Gastrocnemius medialis (tissue), 4 donors: ENCODE data around the gene SHC4. TPM values are rescaled to one million over a fixed set of nuclear protein-coding genes. Genes with fewer than 3 reads are reported as not detected.

ENCODE experiments used
- ATAC-seq, 2 donors: fragments of 150-250 bp; one replicate each; pipeline ENCODE4 v1.9.1; 2016
- DNase-seq, 2 donors: peaks; one replicate each; pipeline ENCODE4 v3.0.0-alpha.2; 2019
- H3K27ac ChIP-seq, 4 donors: fragments of 200-600 bp; sonication (generic); 1 replicate in 1 of 4; 2 replicates in 3 of 4; pipeline ENCODE4 v1.5.1; 2016 to 2018; ENCODE audit warnings: mild to moderate bottlenecking in 2 of 4, moderate library complexity in 1 of 4
- H3K27me3 ChIP-seq, 3 donors: fragments of 200-600 bp; sonication (generic) in 2 of 3; 1 replicate in 1 of 3; 2 replicates in 2 of 3; pipeline versions ENCODE4 v1.5.1 to v1.6.0; 2016 to 2019; ENCODE audit warnings: mild to moderate bottlenecking in 1 of 3, moderate library complexity in 1 of 3
- H3K36me3 ChIP-seq, 2 donors: fragments of 200-600 bp; sonication (generic) in 1 of 2; one replicate each; pipeline ENCODE4 v1.5.1; 2017 to 2018
- H3K4me1 ChIP-seq, 2 donors: fragments of 200-600 bp; sonication (generic) in 1 of 2; one replicate each; pipeline ENCODE4 v1.5.1; 2016 to 2017; ENCODE audit warnings: mild to moderate bottlenecking in 2 of 2
- H3K4me3 ChIP-seq, 4 donors: fragments of 200-600 bp; sonication (generic) in 3 of 4; 1 replicate in 1 of 4; 2 replicates in 3 of 4; pipeline ENCODE4 v1.5.1; 2016 to 2019; ENCODE audit warnings: mild to moderate bottlenecking in 2 of 4
- H3K9me3 ChIP-seq, 3 donors: fragments of 200-600 bp; sonication (generic) in 2 of 3; 1 replicate in 1 of 3; 2 replicates in 2 of 3; pipeline ENCODE4 v1.5.1; 2016 to 2019
- CTCF ChIP-seq, 5 experiments: fragments of 450-650 bp in 3 of 5; fragments of 200-600 bp in 2 of 5; sonication (generic) in 2 of 5; IDR thresholded peaks in 4 of 5; conservative IDR thresholded peaks in 1 of 5; 1 replicate in 4 of 5; 2 replicates in 1 of 5; pipeline ENCODE4 v1.5.1; 2016 to 2019; ENCODE audit warnings: antibody characterized with exemption in 5 of 5, mild to moderate bottlenecking in 3 of 5, moderate library complexity in 3 of 5
- POLR2A ChIP-seq, 2 donors: fragments of 450-650 bp; IDR thresholded peaks; one replicate each; pipeline ENCODE4 v1.6.1; 2017; ENCODE audit warnings: antibody characterized with exemption in 2 of 2, mild to moderate bottlenecking in 2 of 2, moderate library complexity in 2 of 2
- in situ Hi-C, 4 donors: fragments of 200-750 bp; cut with MboI; loops; one replicate each; pipeline versions ENCODE4 v1.15.0 to v1.8.0; 2017; ENCODE audit warnings: low sequenced_read_pairs in 4 of 4
- intact Hi-C: fragments of 100-400 bp; cut with DNase I; formaldehyde crosslinking; loops from one replicate; pipeline ENCODE4 v1.15.1; 2023; ENCODE audit warnings: low total_unique reads
- total RNA-seq, 4 donors: library from RNA; depleted of rRNA; stranded (reverse); fragments of >200 nt; gene quantifications; one replicate each; pipeline versions ENCODE4 v1.1.0 to v1.2.3, GENCODE V29; 2016

SHC4 gene
- total RNA-seq, 4 donors from 2014 or later: 0.29 to 0.39 TPM; not detected in 2

GRCh38 chr15:48898032-48898431 lies 65.7 kb downstream of the SHC4 start:
- H3K4me1 ChIP-seq: peaks cover 0 to 8% of the 10 kb centered on the region in 2 donors
- no peak overlapping the region for H3K27ac ChIP-seq
- in situ Hi-C loops: no loop called here
- H3K9me3 ChIP-seq: no peaks in the 10 kb centered on the region
- ATAC-seq (no peak), DNase-seq (no peak)
- TF ChIP-seq POLR2A (IDR thresholded peaks at IDR 0.05) (no peak), CTCF (IDR thresholded peaks at IDR 0.05 in 4 of 5, conservative IDR thresholded peaks at IDR 0.05 in 1 of 5) (no peak)
- H3K4me3 ChIP-seq: no peak overlapping the region
- intact Hi-C loops: no loop called here
- H3K36me3 ChIP-seq: no peaks in the 10 kb centered on the region
- peaks cover 0 to 12% (median 3%) of the 10 kb centered on the region in 3 donors for H3K27me3 ChIP-seq

GRCh38 chr15:48896869-48897814 lies 66.6 kb downstream of the SHC4 start:
- Histone ChIP-seq H3K9me3 (no peaks in the 10 kb centered on the region), H3K4me3 (peak overlapping the region; percentile 8 to 13 (median 12)), H3K4me1 (peaks cover 0 to 8% of the 10 kb centered on the region in 2 donors), H3K36me3 (no peaks in the 10 kb centered on the region), H3K27me3 (peaks cover 0 to 12% (median 3%) of the 10 kb centered on the region in 3 donors), H3K27ac (peak overlapping the region in 3 of 4 donors; percentile 7 to 47 (median 23))
- in situ Hi-C loops (no loop called here), intact Hi-C loops (no loop called here)
- DNase-seq: no peak
- TF ChIP-seq CTCF (IDR thresholded peaks at IDR 0.05 in 4 of 5, conservative IDR thresholded peaks at IDR 0.05 in 1 of 5): no peak
- no peak for TF ChIP-seq POLR2A (IDR thresholded peaks at IDR 0.05)
- ATAC-seq: peak; percentile 51 to 69

- Histone ChIP-seq H3K4me1 (peaks cover 0 to 8% of the 10 kb centered on the region in 2 donors), H3K27ac (no peak overlapping the region), H3K9me3 (no peaks in the 10 kb centered on the region), H3K4me3 (no peak overlapping the region), H3K36me3 (no peaks in the 10 kb centered on the region), H3K27me3 (peaks cover 0 to 6% (median 0%) of the 10 kb centered on the region in 3 donors)
- intact Hi-C loops (no loop called here), in situ Hi-C loops (no loop called here)
- DNase-seq (no peak), ATAC-seq (no peak)
- TF ChIP-seq CTCF (IDR thresholded peaks at IDR 0.05 in 4 of 5, conservative IDR thresholded peaks at IDR 0.05 in 1 of 5): no peak
- TF ChIP-seq POLR2A (IDR thresholded peaks at IDR 0.05): no peak
Observed at GRCh38 chr15:48893311-48893710, 70.4 kb downstream of the SHC4 start.

- intact Hi-C loops: no loop called here
- H3K4me1 ChIP-seq: no peaks in the 10 kb centered on the region
- H3K9me3 ChIP-seq: no peaks in the 10 kb centered on the region
- in situ Hi-C loops: no loop called here
- H3K27ac ChIP-seq: no peak overlapping the region
- no peaks in the 10 kb centered on the region for H3K36me3 ChIP-seq
- peaks cover 0 to 4% (median 0%) of the 10 kb centered on the region in 3 donors for H3K27me3 ChIP-seq
- no peak for DNase-seq
- TF ChIP-seq CTCF (IDR thresholded peaks at IDR 0.05 in 4 of 5, conservative IDR thresholded peaks at IDR 0.05 in 1 of 5): no peak
- no peak for TF ChIP-seq POLR2A (IDR thresholded peaks at IDR 0.05)
- H3K4me3 ChIP-seq: no peak overlapping the region
- ATAC-seq: no peak
Observed at GRCh38 chr15:48891232-48891765, 72.4 kb downstream of the SHC4 start.
